Neural progenitor cell (in vitro differentiated cells): ENCODE measurements around the gene RORC. TPM values are rescaled to one million over a fixed set of nuclear protein-coding genes. Genes with fewer than 3 reads are reported as not detected.

Source experiments
- DNase-seq: peaks from one replicate; pipeline ENCODE4 v3.0.0-alpha.2; 2016; ENCODE audit warnings: low spot score
- H2AFZ ChIP-seq: fragments of 200-600 bp; sonication (generic); replicated peaks from 2 replicates; pipeline ENCODE4 v1.6.1; 2016; ENCODE audit warnings: antibody characterized with exemption
- H3F3A ChIP-seq: fragments of 200-600 bp; sonication (generic); 2 replicates; pipeline ENCODE4 v1.6.1; 2016; ENCODE audit warnings: antibody characterized with exemption, low read depth
- H3K27ac ChIP-seq: fragments of 200-600 bp; sonication (generic); 2 replicates; pipeline ENCODE4 v1.5.1; 2016; ENCODE audit warnings: mild to moderate bottlenecking
- H3K27me3 ChIP-seq: fragments of 200-600 bp; sonication (generic); 2 replicates; pipeline ENCODE4 v1.6.1; 2016; ENCODE audit warnings: mild to moderate bottlenecking, moderate library complexity
- H3K36me3 ChIP-seq: fragments of 200-600 bp; sonication (generic); 2 replicates; pipeline ENCODE4 v1.5.1; 2016
- H3K4me1 ChIP-seq: fragments of 200-600 bp; sonication (generic); 2 replicates; pipeline ENCODE4 v1.6.1; 2016; ENCODE audit warnings: mixed run types
- H3K4me2 ChIP-seq: fragments of 200-600 bp; sonication (generic); 2 replicates; pipeline ENCODE4 v1.6.1; 2016
- H3K4me3 ChIP-seq: fragments of 200-600 bp; sonication (generic); 2 replicates; pipeline ENCODE4 v1.5.1; 2016
- H3K79me2 ChIP-seq: fragments of 200-600 bp; sonication (generic); 2 replicates; pipeline ENCODE4 v1.6.1; 2016; ENCODE audit warnings: low read depth
- H3K9ac ChIP-seq: fragments of 200-600 bp; sonication (generic); 2 replicates; pipeline ENCODE4 v1.6.1; 2016
- H3K9me3 ChIP-seq: fragments of 200-600 bp; sonication (generic); 2 replicates; pipeline ENCODE4 v1.5.1; 2016; ENCODE audit warnings: low read depth
- H4K20me1 ChIP-seq: fragments of 200-600 bp; sonication (generic); 2 replicates; pipeline ENCODE4 v1.6.1; 2016; ENCODE audit warnings: low read depth
- H3K27ac Mint-ChIP-seq: 3 replicates; pipeline ENCODE4 v1.8.0; 2021; ENCODE audit warnings: mixed read lengths
- H3K27me3 Mint-ChIP-seq: 2 replicates; pipeline ENCODE4 v1.8.0; 2022; ENCODE audit warnings: low read depth, mild to moderate bottlenecking, inconsistent platforms, moderate library complexity, mixed read lengths; ENCODE audit not compliant: insufficient read depth
- H3K36me3 Mint-ChIP-seq: 3 replicates; pipeline ENCODE4 v1.8.0; 2021; ENCODE audit warnings: mixed read lengths
- H3K4me1 Mint-ChIP-seq: 3 replicates; pipeline ENCODE4 v1.8.0; 2021; ENCODE audit warnings: mixed read lengths
- H3K4me3 Mint-ChIP-seq: 3 replicates; pipeline ENCODE4 v1.8.0; 2021; ENCODE audit warnings: mild to moderate bottlenecking, moderate library complexity, mixed read lengths
- H3K9me3 Mint-ChIP-seq: 3 replicates; pipeline ENCODE4 v1.8.0; 2020; ENCODE audit warnings: mixed read lengths
- CTCF ChIP-seq: fragments of 200-600 bp; sonication (generic); IDR thresholded peaks from 2 replicates; pipeline ENCODE4 v1.5.1; 2017; ENCODE audit warnings: antibody characterized with exemption, mild to moderate bottlenecking
- EZH2 ChIP-seq: fragments of 200-600 bp; sonication (generic); IDR thresholded peaks from 2 replicates; pipeline ENCODE4 v1.6.1; 2017; ENCODE audit warnings: antibody characterized with exemption, mild to moderate bottlenecking, moderate library complexity
- EZH2phosphoT487 ChIP-seq: fragments of 200-600 bp; sonication (generic); IDR thresholded peaks from 2 replicates; pipeline ENCODE4 v1.6.1; 2017; ENCODE audit warnings: antibody characterized with exemption
- total RNA-seq: library from RNA; depleted of rRNA; stranded (reverse); fragments of >200 nt; gene quantifications from 2 replicates; pipeline ENCODE4 v1.2.3, GENCODE V29; 2015; ENCODE audit warnings: low replicate concordance

Gene RORC
- total RNA-seq, 1 donor from 2014 or later: not detected

GRCh38 chr1:151841141-151841540 is 9.5 kb upstream of the RORC start:
- no peak overlapping the region for H3K27ac Mint-ChIP-seq
- no peak overlapping the region for H3K4me2 ChIP-seq

GRCh38 chr1:151840421-151840820 is 8.8 kb upstream of the RORC start:
- H3K4me2 ChIP-seq: peak overlapping the region; percentile 65
- H3K79me2 ChIP-seq: no peaks in the 10 kb centered on the region
- H3K4me1 ChIP-seq: peaks cover 7% of the 10 kb centered on the region
- no peaks in the 10 kb centered on the region for H4K20me1 ChIP-seq
- H3K9ac ChIP-seq: no peak overlapping the region
- H3K36me3 ChIP-seq: no peaks in the 10 kb centered on the region
- peak overlapping the region; percentile 56 for H2AFZ ChIP-seq
- Mint-ChIP-seq H3K4me1 (peaks cover 23% of the 10 kb centered on the region), H3K9me3 (peaks cover 6% of the 10 kb centered on the region), H3K4me3 (peak overlapping the region; percentile 81), H3K27me3 (peaks cover 48% of the 10 kb centered on the region), H3K36me3 (no peaks in the 10 kb centered on the region), H3K27ac (no peak overlapping the region)
- no peaks in the 10 kb centered on the region for H3K9me3 ChIP-seq
- H3K27me3 ChIP-seq: peaks cover 55% of the 10 kb centered on the region
- TF ChIP-seq EZH2: no peak
- TF ChIP-seq EZH2phosphoT487: no peak
- no peak for TF ChIP-seq CTCF
- no peak for DNase-seq
- H3K4me3 ChIP-seq: peak overlapping the region; percentile 49
- no peak overlapping the region for H3K27ac ChIP-seq
- H3F3A ChIP-seq: peaks cover 18% of the 10 kb centered on the region

More at GRCh38 chr1:151841141-151841540, 9.5 kb upstream of the RORC start:
- H3K4me1 ChIP-seq: peaks cover 7% of the 10 kb centered on the region
- H3K36me3 Mint-ChIP-seq: no peaks in the 10 kb centered on the region
- H3K79me2 ChIP-seq: no peaks in the 10 kb centered on the region
- peaks cover 52% of the 10 kb centered on the region for H3K27me3 ChIP-seq
- DNase-seq: no peak
- no peak overlapping the region for H3K27ac ChIP-seq
- H3K9ac ChIP-seq: no peak overlapping the region
- H4K20me1 ChIP-seq: no peaks in the 10 kb centered on the region
- peaks cover 18% of the 10 kb centered on the region for H3F3A ChIP-seq
- no peak for TF ChIP-seq EZH2phosphoT487
- no peak for TF ChIP-seq CTCF
- no peak for TF ChIP-seq EZH2
- peaks cover 41% of the 10 kb centered on the region for H3K27me3 Mint-ChIP-seq
- no peaks in the 10 kb centered on the region for H3K9me3 ChIP-seq
- H3K36me3 ChIP-seq: no peaks in the 10 kb centered on the region
- H3K9me3 Mint-ChIP-seq: peaks cover 6% of the 10 kb centered on the region
- peaks cover 25% of the 10 kb centered on the region for H3K4me1 Mint-ChIP-seq
- H2AFZ ChIP-seq: no peak overlapping the region
- no peak overlapping the region for H3K4me3 Mint-ChIP-seq
- no peak overlapping the region for H3K4me3 ChIP-seq

GRCh38 chr1:151839457-151840403 is 8.1 kb upstream of the RORC start, which contains the start of gene C2CD4D:
Gene C2CD4D (minus strand): TSS chr1:151839820. CDS start chr1:151838989, 831 bp downstream.
- Mint-ChIP-seq H3K4me3 (peak within 1 kb of the TSS; percentile 81), H3K36me3 (no peaks in the 10 kb centered on the region), H3K9me3 (peaks cover 6% of the 10 kb centered on the region), H3K27ac (no peak within 1 kb of the TSS), H3K27me3 (peaks cover 48% of the 10 kb centered on the region), H3K4me1 (peaks cover 23% of the 10 kb centered on the region)
- Histone ChIP-seq H3F3A (peaks cover 18% of the 10 kb centered on the region), H3K79me2 (no peaks in the 10 kb centered on the region), H3K4me2 (peak within 1 kb of the TSS; percentile 65), H4K20me1 (no peaks in the 10 kb centered on the region), H3K27ac (no peak within 1 kb of the TSS), H2AFZ (peak within 1 kb of the TSS; percentile 84), H3K4me3 (peak within 1 kb of the TSS; percentile 49), H3K27me3 (peaks cover 55% of the 10 kb centered on the region), H3K9me3 (no peaks in the 10 kb centered on the region), H3K9ac (no peak within 1 kb of the TSS), H3K36me3 (no peaks in the 10 kb centered on the region), H3K4me1 (peaks cover 7% of the 10 kb centered on the region)
- TF ChIP-seq CTCF (no peak), EZH2 (no peak), EZH2phosphoT487 (no peak)
- peak; percentile 81 for DNase-seq
